ENCODE measurements around the gene GTF3C1.

GTF3C1 gene

GRCh38 chr16:27429981-27430441, 119.7 kb downstream of the GTF3C1 start:
- Histone ChIP-seq H3K4me1 (ENCODE audit: insufficient read depth, insufficient read length) (peaks cover 8% of the 10 kb centered on the region), H3K27me3 (ENCODE audit: insufficient read depth, insufficient read length) (no peaks in the 10 kb centered on the region), H3K4me3 (ENCODE audit: insufficient read length, low read depth) (no peak overlapping the region), H3K36me3 (ENCODE audit: insufficient read depth, insufficient read length, low read length) (no peaks in the 10 kb centered on the region), H3K9ac (ENCODE audit: insufficient read length, low read depth) (no peak overlapping the region), H3K9me3 (ENCODE audit: insufficient read depth, low read length) (no peaks in the 10 kb centered on the region)
- DNase-seq (ENCODE audit: low read depth, low spot score) = no peak
- TF ChIP-seq YY1 (IDR thresholded peaks at IDR 0.05; ENCODE audit: insufficient read depth, insufficient read length) = no peak
- TF ChIP-seq SUZ12 (IDR thresholded peaks at IDR 0.05; ENCODE audit: extremely low read depth, insufficient read depth, insufficient read length) = no peak
- TF ChIP-seq ZNF274 (IDR thresholded peaks at IDR 0.05; ENCODE audit: low read depth, low read length) = no peak

DNA sequence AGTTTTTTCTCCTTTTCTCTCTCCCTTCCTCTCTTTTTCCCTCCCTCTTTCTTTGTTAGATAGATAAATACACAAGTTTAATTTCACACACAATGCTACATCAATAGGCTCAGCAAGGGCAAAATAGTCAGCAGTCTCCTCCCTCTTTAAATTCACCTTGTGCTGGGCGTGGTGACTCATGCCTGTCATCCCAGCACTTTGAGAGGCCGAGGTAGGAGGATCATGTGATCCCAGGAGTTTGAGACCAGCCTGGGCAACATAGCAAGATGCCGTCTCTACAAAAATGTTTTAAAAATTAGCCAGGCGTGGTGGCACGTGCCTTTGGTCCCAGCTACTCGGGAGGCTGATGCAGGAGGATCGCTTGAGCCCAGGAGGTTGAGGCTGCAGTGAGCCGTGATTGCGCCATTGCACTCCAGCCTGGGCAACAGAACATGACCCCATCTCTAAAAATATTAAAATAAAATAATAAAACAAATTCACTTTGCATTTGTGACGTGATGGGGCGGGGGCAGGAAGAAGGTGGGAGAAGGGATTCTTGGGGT, 120.3 kb downstream of the GTF3C1 start:
- peaks cover 8% of the 10 kb centered on the region for H3K4me1 ChIP-seq (ENCODE audit: insufficient read depth, insufficient read length)
- no peaks in the 10 kb centered on the region for H3K36me3 ChIP-seq (ENCODE audit: insufficient read depth, insufficient read length, low read length)
- no peak overlapping the region for H3K4me3 ChIP-seq (ENCODE audit: insufficient read length, low read depth)
- DNase-seq (ENCODE audit: low read depth, low spot score) = no peak
- no peaks in the 10 kb centered on the region for H3K27me3 ChIP-seq (ENCODE audit: insufficient read depth, insufficient read length)
- TF ChIP-seq YY1 (IDR thresholded peaks at IDR 0.05; ENCODE audit: insufficient read depth, insufficient read length) = no peak
- no peak for TF ChIP-seq ZNF274 (IDR thresholded peaks at IDR 0.05; ENCODE audit: low read depth, low read length)
- TF ChIP-seq SUZ12 (IDR thresholded peaks at IDR 0.05; ENCODE audit: extremely low read depth, insufficient read depth, insufficient read length) = no peak
- no peak overlapping the region for H3K9ac ChIP-seq (ENCODE audit: insufficient read length, low read depth)
- no peaks in the 10 kb centered on the region for H3K9me3 ChIP-seq (ENCODE audit: insufficient read depth, low read length)

GRCh38 chr16:27428026-27428785, 121.5 kb downstream of the GTF3C1 start:
- Histone ChIP-seq H3K4me1 (ENCODE audit: insufficient read depth, insufficient read length) (peaks cover 8% of the 10 kb centered on the region), H3K9ac (ENCODE audit: insufficient read length, low read depth) (no peak overlapping the region), H3K27me3 (ENCODE audit: insufficient read depth, insufficient read length) (no peaks in the 10 kb centered on the region), H3K9me3 (ENCODE audit: insufficient read depth, low read length) (peaks cover 2% of the 10 kb centered on the region; the same call in 1 of the 2 replicates), H3K4me3 (ENCODE audit: insufficient read length, low read depth) (no peak overlapping the region), H3K36me3 (ENCODE audit: insufficient read depth, insufficient read length, low read length) (no peaks in the 10 kb centered on the region)
- TF ChIP-seq ZNF274 (IDR thresholded peaks at IDR 0.05; ENCODE audit: low read depth, low read length) = no peak
- TF ChIP-seq YY1 (IDR thresholded peaks at IDR 0.05; ENCODE audit: insufficient read depth, insufficient read length) = no peak
- no peak for TF ChIP-seq SUZ12 (IDR thresholded peaks at IDR 0.05; ENCODE audit: extremely low read depth, insufficient read depth, insufficient read length)
- no peak for DNase-seq (ENCODE audit: low read depth, low spot score)

DNA sequence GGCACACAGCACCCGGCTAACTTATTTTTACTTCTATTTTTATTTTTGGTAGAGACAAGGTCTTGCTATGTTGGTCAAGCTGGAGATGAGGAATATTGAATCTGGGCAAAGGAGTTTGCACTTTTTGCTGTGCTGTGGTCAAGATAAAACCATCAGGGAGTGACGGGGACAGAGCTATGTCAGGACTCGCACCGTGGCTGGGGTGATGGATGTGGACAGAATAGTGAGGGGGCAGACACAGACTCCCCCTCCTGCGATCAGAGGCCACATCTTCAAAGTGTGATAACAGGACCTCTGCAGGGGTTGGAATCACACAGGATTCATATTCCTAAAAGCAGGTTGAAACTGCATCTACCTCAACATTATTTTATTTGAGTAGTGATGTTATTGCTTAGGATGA, 122.2 kb downstream of the GTF3C1 start:
- Histone ChIP-seq H3K9ac (ENCODE audit: insufficient read length, low read depth) (peak overlapping the region; percentile 9), H3K27me3 (ENCODE audit: insufficient read depth, insufficient read length) (no peaks in the 10 kb centered on the region), H3K36me3 (ENCODE audit: insufficient read depth, insufficient read length, low read length) (no peaks in the 10 kb centered on the region), H3K4me3 (ENCODE audit: insufficient read length, low read depth) (peak overlapping the region; percentile 9), H3K4me1 (ENCODE audit: insufficient read depth, insufficient read length) (peaks cover 8% of the 10 kb centered on the region), H3K9me3 (ENCODE audit: insufficient read depth, low read length) (peaks cover 9% of the 10 kb centered on the region)
- DNase-seq (ENCODE audit: low read depth, low spot score) = no peak
- TF ChIP-seq ZNF274 (IDR thresholded peaks at IDR 0.05; ENCODE audit: low read depth, low read length) (no peak), YY1 (IDR thresholded peaks at IDR 0.05; ENCODE audit: insufficient read depth, insufficient read length) (no peak), SUZ12 (IDR thresholded peaks at IDR 0.05; ENCODE audit: extremely low read depth, insufficient read depth, insufficient read length) (no peak)

GRCh38 chr16:27426423-27427408, 123.0 kb downstream of the GTF3C1 start:
- Histone ChIP-seq H3K9ac (ENCODE audit: insufficient read length, low read depth) (peak overlapping the region; percentile 9), H3K4me3 (ENCODE audit: insufficient read length, low read depth) (no peak overlapping the region), H3K36me3 (ENCODE audit: insufficient read depth, insufficient read length, low read length) (no peaks in the 10 kb centered on the region), H3K9me3 (ENCODE audit: insufficient read depth, low read length) (peaks cover 17% of the 10 kb centered on the region), H3K4me1 (ENCODE audit: insufficient read depth, insufficient read length) (peaks cover 5% of the 10 kb centered on the region), H3K27me3 (ENCODE audit: insufficient read depth, insufficient read length) (no peaks in the 10 kb centered on the region)
- DNase-seq (ENCODE audit: low read depth, low spot score) = peak; percentile 27
- TF ChIP-seq ZNF274 (IDR thresholded peaks at IDR 0.05; ENCODE audit: low read depth, low read length) (no peak), YY1 (IDR thresholded peaks at IDR 0.05; ENCODE audit: insufficient read depth, insufficient read length) (no peak), SUZ12 (IDR thresholded peaks at IDR 0.05; ENCODE audit: extremely low read depth, insufficient read depth, insufficient read length) (no peak)

GRCh38 chr16:27425961-27426360, 123.8 kb downstream of the GTF3C1 start:
- DNase-seq (ENCODE audit: low read depth, low spot score) = no peak
- TF ChIP-seq SUZ12 (IDR thresholded peaks at IDR 0.05; ENCODE audit: extremely low read depth, insufficient read depth, insufficient read length) (no peak), ZNF274 (IDR thresholded peaks at IDR 0.05; ENCODE audit: low read depth, low read length) (no peak), YY1 (IDR thresholded peaks at IDR 0.05; ENCODE audit: insufficient read depth, insufficient read length) (no peak)
- Histone ChIP-seq H3K27me3 (ENCODE audit: insufficient read depth, insufficient read length) (no peaks in the 10 kb centered on the region), H3K9me3 (ENCODE audit: insufficient read depth, low read length) (peaks cover 24% of the 10 kb centered on the region), H3K9ac (ENCODE audit: insufficient read length, low read depth) (no peak overlapping the region), H3K36me3 (ENCODE audit: insufficient read depth, insufficient read length, low read length) (no peaks in the 10 kb centered on the region), H3K4me1 (ENCODE audit: insufficient read depth, insufficient read length) (peaks cover 5% of the 10 kb centered on the region), H3K4me3 (ENCODE audit: insufficient read length, low read depth) (no peak overlapping the region)

Data from NT2/D1 (cell line).